HEK293T (cell line): ENCODE results near the gene PHACTR3.

Experiments
- ARNT ChIP-seq: fragments of 450-650 bp; IDR thresholded peaks from 2 replicates; pipeline ENCODE4 v1.6.1; 2017; ENCODE audit warnings: mild to moderate bottlenecking
- BHLHE40 ChIP-seq: fragments of 450-650 bp; IDR thresholded peaks from 2 replicates; pipeline ENCODE4 v1.6.1; 2016; ENCODE audit warnings: mild to moderate bottlenecking, moderate library complexity, borderline replicate concordance
- CTBP1 ChIP-seq: fragments of 450-650 bp; IDR thresholded peaks from 2 replicates; pipeline ENCODE4 v1.6.1; 2016; ENCODE audit warnings: borderline replicate concordance
- ELF4 ChIP-seq: fragments of 450-650 bp; IDR thresholded peaks from 2 replicates; pipeline ENCODE4 v1.6.1; 2017; ENCODE audit warnings: antibody characterized with exemption
- FOXA1 ChIP-seq: fragments of 450-650 bp; IDR thresholded peaks from 2 replicates; pipeline ENCODE4 v1.6.1; 2016; ENCODE audit warnings: mild to moderate bottlenecking
- SUZ12 ChIP-seq: fragments of 450-650 bp; IDR thresholded peaks from 2 replicates; pipeline ENCODE4 v1.6.1; 2016; ENCODE audit warnings: mild to moderate bottlenecking
- TARDBP ChIP-seq: fragments of 450-650 bp; IDR thresholded peaks from 2 replicates; pipeline ENCODE4 v1.6.1; 2016
- ZNF384 ChIP-seq: fragments of 450-650 bp; IDR thresholded peaks from 2 replicates; pipeline ENCODE4 v1.6.1; 2016

DNA sequence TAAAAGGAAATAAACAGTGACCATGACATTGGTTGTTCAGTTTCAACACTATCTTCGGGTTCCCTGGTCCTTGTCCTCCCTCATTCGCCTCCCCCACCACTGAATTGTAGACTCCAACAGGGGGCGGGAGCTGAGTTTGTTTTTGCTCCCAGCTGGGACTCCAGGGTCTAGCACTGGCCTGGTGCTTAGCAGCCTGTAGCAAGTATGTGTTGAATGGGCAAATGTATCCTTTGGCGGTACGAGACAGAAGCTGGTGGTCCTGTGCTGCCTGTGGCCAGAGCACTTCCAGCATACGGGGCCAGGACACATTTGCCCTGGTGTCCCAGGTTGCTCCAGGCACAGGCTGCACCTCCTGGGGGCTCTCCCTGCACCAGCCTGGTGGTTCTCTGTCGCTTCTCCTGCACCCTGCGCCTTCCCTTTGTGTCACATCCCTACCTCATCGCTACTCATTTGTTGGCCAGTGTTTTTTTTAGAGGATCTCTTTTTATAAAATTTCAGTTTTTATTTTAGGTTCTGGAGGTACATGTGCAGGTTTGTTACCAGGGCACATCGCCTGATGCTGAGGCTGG lies 40.1 kb downstream of the PHACTR3 start:
- TF ChIP-seq BHLHE40 (no peak), SUZ12 (no peak), CTBP1 (no peak), ELF4 (no peak), ZNF384 (no peak), ARNT (no peak), TARDBP (no peak), FOXA1 (no peak)
